Loucy (cell line): ENCODE results near the gene SLC17A1.

Source experiments
- H2AFZ ChIP-seq: fragments of 200-600 bp; sonication (generic); 2 replicates; pipeline ENCODE4 v1.6.0; 2016; ENCODE audit warnings: antibody characterized with exemption, mild to moderate bottlenecking, low read length, moderate library complexity
- H3F3A ChIP-seq: fragments of 200-600 bp; 2 replicates; pipeline ENCODE4 v1.6.0; 2016; ENCODE audit warnings: antibody characterized with exemption, low read depth, mild to moderate bottlenecking
- H3K27me3 ChIP-seq: fragments of 200-600 bp; sonication (generic); 2 replicates; pipeline ENCODE4 v1.6.1; 2014; ENCODE audit warnings: low read length, mild to moderate bottlenecking; ENCODE audit not compliant: insufficient read depth, poor library complexity, severe bottlenecking
- H3K36me3 ChIP-seq: fragments of 200-600 bp; sonication (generic); 2 replicates; pipeline ENCODE4 v1.6.1; 2016; ENCODE audit warnings: low read length; ENCODE audit not compliant: insufficient read depth
- H3K4me1 ChIP-seq: fragments of 200-600 bp; sonication (generic); 2 replicates; pipeline ENCODE4 v1.5.1; 2014; ENCODE audit warnings: low read length, mild to moderate bottlenecking; ENCODE audit not compliant: insufficient read depth, poor library complexity, severe bottlenecking
- H3K4me2 ChIP-seq: fragments of 200-600 bp; sonication (generic); 2 replicates; pipeline ENCODE4 v1.6.0; 2014; ENCODE audit warnings: antibody characterized with exemption, low read length, low read depth, mild to moderate bottlenecking; ENCODE audit not compliant: poor library complexity, severe bottlenecking
- H3K4me3 ChIP-seq: fragments of 200-600 bp; sonication (generic); 2 replicates; pipeline ENCODE4 v1.5.1; 2014; ENCODE audit warnings: low read length, mild to moderate bottlenecking, mixed read lengths; ENCODE audit not compliant: poor library complexity, severe bottlenecking
- H3K79me2 ChIP-seq: fragments of 200-600 bp; sonication (generic); 2 replicates; pipeline ENCODE4 v1.6.1; 2014; ENCODE audit warnings: low read length; ENCODE audit not compliant: insufficient read depth
- H3K9ac ChIP-seq: fragments of 200-600 bp; sonication (generic); 2 replicates; pipeline ENCODE4 v1.6.0; 2014; ENCODE audit warnings: mild to moderate bottlenecking, low read depth, low read length, moderate library complexity; ENCODE audit not compliant: poor library complexity, severe bottlenecking
- H3K9me2 ChIP-seq: fragments of 200-600 bp; sonication (generic); replicated peaks from 2 replicates; pipeline ENCODE4 v1.6.1; 2016; ENCODE audit warnings: low read depth, low read length, mixed read lengths
- H3K9me3 ChIP-seq: fragments of 200-600 bp; sonication (generic); 2 replicates; pipeline ENCODE4 v1.6.1; 2014; ENCODE audit warnings: mild to moderate bottlenecking, antibody characterized with exemption, low read length, low read depth; ENCODE audit not compliant: insufficient read depth
- H4K20me1 ChIP-seq: fragments of 200-600 bp; sonication (generic); 2 replicates; pipeline ENCODE4 v1.6.0; 2014; ENCODE audit warnings: antibody characterized with exemption, low read length, mild to moderate bottlenecking; ENCODE audit not compliant: insufficient read depth, poor library complexity, severe bottlenecking
- CTCF ChIP-seq: fragments of 200-600 bp; sonication (generic); conservative IDR thresholded peaks from 2 replicates; pipeline ENCODE4 v1.5.1; 2014; ENCODE audit warnings: mild to moderate bottlenecking, antibody characterized with exemption, low read length
- EZH2phosphoT487 ChIP-seq: fragments of 200-600 bp; IDR thresholded peaks from 2 replicates; pipeline ENCODE4 v1.6.1; 2018; ENCODE audit warnings: antibody characterized with exemption, mild to moderate bottlenecking, moderate library complexity, borderline replicate concordance

The SLC17A1 gene

DNA sequence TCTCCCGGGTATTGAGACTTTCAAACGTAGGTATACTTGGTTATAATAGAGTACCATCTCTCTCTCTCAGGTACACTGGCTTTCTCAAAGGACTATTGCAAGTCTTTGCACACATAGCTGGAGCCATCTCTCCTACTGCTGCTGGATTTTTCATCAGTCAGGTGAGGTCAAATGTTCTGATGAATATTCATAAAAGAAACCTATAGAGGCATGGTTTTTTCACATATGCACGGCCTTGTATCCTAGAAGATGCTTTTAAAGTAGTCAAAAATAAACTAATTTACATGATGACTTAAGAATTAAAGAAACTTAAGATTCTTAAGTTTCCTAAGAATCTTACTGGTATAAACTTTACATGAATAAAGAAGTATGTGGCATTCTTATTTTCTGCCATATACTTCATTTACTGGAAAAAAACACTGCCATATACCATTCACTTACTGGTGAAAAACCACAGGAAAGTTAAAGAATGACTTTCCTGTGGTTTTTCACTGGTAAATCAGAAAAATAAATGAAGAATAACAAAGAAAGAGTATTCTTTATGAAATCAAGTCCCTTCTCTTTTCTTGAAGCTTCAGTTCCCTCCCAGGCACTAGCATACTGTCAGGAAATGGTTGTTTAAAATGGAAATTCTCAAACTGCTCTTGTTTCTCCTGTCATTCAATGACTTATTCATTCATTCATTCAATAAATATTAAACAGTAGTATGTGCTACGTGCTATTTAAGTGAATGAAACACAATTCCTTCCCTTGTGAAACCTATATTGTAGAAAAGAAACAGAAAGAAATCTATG, 53.8 kb downstream of the SLC17A1 start:
- Histone ChIP-seq H2AFZ (no peak overlapping the region), H3K9me3 (no peaks in the 10 kb centered on the region), H3K9ac (no peak overlapping the region), H3K4me1 (peaks cover 4% of the 10 kb centered on the region), H3K4me2 (no peak overlapping the region), H3K36me3 (no peaks in the 10 kb centered on the region), H3K79me2 (no peaks in the 10 kb centered on the region), H3K9me2 (no peaks in the 10 kb centered on the region), H3F3A (no peaks in the 10 kb centered on the region), H3K27me3 (no peaks in the 10 kb centered on the region), H3K4me3 (no peak overlapping the region), H4K20me1 (no peaks in the 10 kb centered on the region)
- TF ChIP-seq EZH2phosphoT487 (no peak), CTCF (no peak)

- Histone ChIP-seq H3K36me3 (no peaks in the 10 kb centered on the region), H3K9me2 (no peaks in the 10 kb centered on the region), H3K9me3 (no peaks in the 10 kb centered on the region), H3K9ac (no peak overlapping the region), H3F3A (no peaks in the 10 kb centered on the region), H3K79me2 (no peaks in the 10 kb centered on the region), H3K4me3 (no peak overlapping the region), H2AFZ (no peak overlapping the region), H4K20me1 (no peaks in the 10 kb centered on the region), H3K4me2 (no peak overlapping the region), H3K4me1 (peaks cover 4% of the 10 kb centered on the region), H3K27me3 (no peaks in the 10 kb centered on the region)
- TF ChIP-seq EZH2phosphoT487 (no peak), CTCF (no peak)
Observed at GRCh38 chr6:25777031-25777430, 54.8 kb downstream of the SLC17A1 start.

DNA sequence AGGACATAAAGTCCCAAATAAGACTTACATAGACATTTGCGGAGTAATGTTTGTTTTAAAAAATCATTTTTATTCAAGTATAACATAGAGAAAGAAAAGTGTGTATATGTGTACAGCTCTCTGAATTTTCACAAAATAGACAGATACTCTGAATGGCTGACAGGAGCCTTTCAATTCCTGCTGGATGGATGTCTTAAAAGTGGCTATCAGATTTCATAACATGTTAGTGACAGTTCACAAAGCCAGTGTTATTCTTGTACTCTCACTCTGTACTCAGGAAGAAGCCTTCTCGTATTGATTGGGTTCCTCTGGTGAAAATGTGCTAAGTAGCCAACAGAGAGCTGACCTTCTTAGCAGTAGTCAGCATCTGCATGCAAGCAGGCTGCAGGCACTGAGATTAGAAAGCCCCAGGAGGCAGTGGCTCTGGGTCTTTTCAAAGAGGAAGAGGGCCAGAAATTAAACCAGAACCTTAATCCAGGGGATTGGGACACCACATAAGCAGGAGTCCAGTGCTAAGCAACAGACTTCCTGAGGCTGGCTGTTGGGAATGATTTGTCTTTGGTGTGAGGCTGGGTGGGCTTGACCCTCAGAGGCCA, 57.6 kb downstream of the SLC17A1 start:
- no peak overlapping the region for H3K4me2 ChIP-seq
- no peaks in the 10 kb centered on the region for H3K9me3 ChIP-seq
- H3K4me3 ChIP-seq = no peak overlapping the region
- H3F3A ChIP-seq = no peaks in the 10 kb centered on the region
- no peaks in the 10 kb centered on the region for H3K27me3 ChIP-seq
- no peaks in the 10 kb centered on the region for H3K79me2 ChIP-seq
- no peaks in the 10 kb centered on the region for H3K36me3 ChIP-seq
- no peaks in the 10 kb centered on the region for H3K4me1 ChIP-seq
- H2AFZ ChIP-seq = no peak overlapping the region
- H3K9ac ChIP-seq = no peak overlapping the region
- no peaks in the 10 kb centered on the region for H3K9me2 ChIP-seq
- H4K20me1 ChIP-seq = no peaks in the 10 kb centered on the region
- TF ChIP-seq EZH2phosphoT487 (no peak), CTCF (no peak)
